HG03520 (cell line): Measurements from ENCODE around the gene GLI3.

Source experiments
- ATAC-seq: cut with Tn5 transposase; IDR thresholded peaks from one replicate; pipeline ENCODE4 v1.9.1; 2021; ENCODE audit warnings: mild to moderate bottlenecking, moderate library complexity; ENCODE audit not compliant: unreplicated experiment

Gene GLI3

GRCh38 chr7:42176724-42177101, 60.3 kb downstream of the GLI3 start:
- ATAC-seq = no peak

- ATAC-seq = no peak
Observed at GRCh38 chr7:42175834-42176723, 60.9 kb downstream of the GLI3 start.

GRCh38 chr7:42174391-42174912, 62.6 kb downstream of the GLI3 start:
- no peak for ATAC-seq

GRCh38 chr7:42170724-42171123, 66.3 kb downstream of the GLI3 start:
- ATAC-seq = no peak

- no peak for ATAC-seq
Observed at GRCh38 chr7:42168512-42168911, 68.5 kb downstream of the GLI3 start.

GRCh38 chr7:42167631-42168236, 69.3 kb downstream of the GLI3 start:
- ATAC-seq = no peak

- no peak for ATAC-seq
Observed at GRCh38 chr7:42167206-42167605, 69.8 kb downstream of the GLI3 start.

- no peak for ATAC-seq
Observed at GRCh38 chr7:42164881-42165428, 72.1 kb downstream of the GLI3 start.

- no peak for ATAC-seq
Observed at GRCh38 chr7:42162560-42163325, 74.3 kb downstream of the GLI3 start.

GRCh38 chr7:42161719-42162118, 75.3 kb downstream of the GLI3 start:
- ATAC-seq = no peak

- no peak for ATAC-seq
Observed at GRCh38 chr7:42161110-42161509, 75.9 kb downstream of the GLI3 start.

- ATAC-seq = no peak
Observed at GRCh38 chr7:42159130-42159529, 77.9 kb downstream of the GLI3 start.

- ATAC-seq = no peak
Observed at GRCh38 chr7:42156967-42157721, 79.9 kb downstream of the GLI3 start.

GRCh38 chr7:42156291-42156865, 80.6 kb downstream of the GLI3 start:
- no peak for ATAC-seq

- ATAC-seq = no peak
Observed at GRCh38 chr7:42155584-42156290, 81.3 kb downstream of the GLI3 start.

- ATAC-seq = no peak
Observed at GRCh38 chr7:42154173-42154572, 82.8 kb downstream of the GLI3 start.

- no peak for ATAC-seq
Observed at GRCh38 chr7:42152329-42153205, 84.4 kb downstream of the GLI3 start.

- no peak for ATAC-seq
Observed at GRCh38 chr7:42151309-42151708, 85.7 kb downstream of the GLI3 start.
